ENCODE measurements around the gene MAPK8IP2. TPM values are rescaled to one million over a fixed set of nuclear protein-coding genes. Genes with fewer than 3 reads are reported as not detected.

Gene MAPK8IP2
- total and polyA plus RNA-seq, 2 of the 4 experiments (the other 2 are of a cell fraction), result under 0.01 to 0.14 TPM

- TF ChIP-seq, protein P1, sequence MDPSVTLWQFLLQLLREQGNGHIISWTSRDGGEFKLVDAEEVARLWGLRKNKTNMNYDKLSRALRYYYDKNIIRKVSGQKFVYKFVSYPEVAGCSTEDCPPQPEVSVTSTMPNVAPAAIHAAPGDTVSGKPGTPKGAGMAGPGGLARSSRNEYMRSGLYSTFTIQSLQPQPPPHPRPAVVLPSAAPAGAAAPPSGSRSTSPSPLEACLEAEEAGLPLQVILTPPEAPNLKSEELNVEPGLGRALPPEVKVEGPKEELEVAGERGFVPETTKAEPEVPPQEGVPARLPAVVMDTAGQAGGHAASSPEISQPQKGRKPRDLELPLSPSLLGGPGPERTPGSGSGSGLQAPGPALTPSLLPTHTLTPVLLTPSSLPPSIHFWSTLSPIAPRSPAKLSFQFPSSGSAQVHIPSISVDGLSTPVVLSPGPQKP (IDR thresholded peaks at IDR 0.05; ENCODE audit: borderline replicate concordance, low read depth, low read length), result no peak
Measured at GRCh38 chr22:50576806-50577696, 23.5 kb upstream of the MAPK8IP2 start (continued).

- Histone ChIP-seq H3K18ac (ENCODE audit: low read depth, low read length) (no peak overlapping the region), H3K79me1 (ENCODE audit: low read depth in 1 of 2, low read length in 2 of 2) (peaks cover 10 to 30% of the 10 kb centered on the region in 2 experiments; a peak in 3 of 4 replicates), H2BK5ac (ENCODE audit: low read depth, low read length, poor library complexity, severe bottlenecking) (no peak overlapping the region), H3K4me2 (ENCODE audit: low read depth, low read length) (no peak overlapping the region), H2BK120ac (ENCODE audit: low read depth, low read length) (no peak overlapping the region), H2AK9ac (replicated peaks; ENCODE audit: low read depth, low read length, poor library complexity) (no peak overlapping the region), H3K9ac (ENCODE audit: low read depth, low read length) (no peak overlapping the region), H4K8ac (ENCODE audit: low read depth in 2 of 2, low read length in 2 of 2) (no peak overlapping the region; a peak in 1 of 4 replicates), H3K27ac (ENCODE audit: insufficient read depth, low read length) (no peak overlapping the region), H3K14ac (replicated peaks; ENCODE audit: low read depth, low read length) (no peak overlapping the region; the same call in 1 of the 2 replicates), H3K4ac (ENCODE audit: low read depth, low read length) (no peak overlapping the region), H2BK20ac (ENCODE audit: low read depth, low read length) (no peak overlapping the region), H4K5ac (ENCODE audit: low read depth, low read length) (no peak overlapping the region), H2BK15ac (ENCODE audit: low read depth, low read length) (no peak overlapping the region), H3K4me3 (ENCODE audit: insufficient read depth, low read depth, low read length) (no peak overlapping the region), H3K4me1 (ENCODE audit: control insufficient read depth, insufficient read depth, low read length) (peaks cover 17% of the 10 kb centered on the region), H3K27me3 (ENCODE audit: control insufficient read depth, insufficient read depth, low read length) (no peaks in the 10 kb centered on the region), H3K36me3 (ENCODE audit: control insufficient read depth, insufficient read depth, low read length) (peaks cover 4% of the 10 kb centered on the region; the same call in 1 of the 2 replicates), H3K56ac (ENCODE audit: extremely low read depth, insufficient read depth, low read length) (no peak overlapping the region), H2AK5ac (ENCODE audit: low read depth, low read length) (peak overlapping the region; percentile 63), H4K91ac (ENCODE audit: insufficient read depth, low read depth, low read length) (no peak overlapping the region), H3K9me1 (ENCODE audit: insufficient read depth, low read length) (peaks cover 28% of the 10 kb centered on the region), H4K20me1 (ENCODE audit: insufficient read depth, low read length) (no peaks in the 10 kb centered on the region), H3K9me3 (ENCODE audit: control insufficient read depth, insufficient read depth, low read length) (no peaks in the 10 kb centered on the region), H2AFZ (replicated peaks; ENCODE audit: low read length, poor library complexity) (peak overlapping the region; percentile 58), H3K23ac (ENCODE audit: low read depth, low read length) (no peak overlapping the region)
- in situ Hi-C loops (cut with MboI; ENCODE audit: low sequenced_read_pairs), result loop anchor here (5.0 kb wide), 1 partner anchor 50 kb away; the partner anchor contains the start of gene SCO2
- no TSS peak for BruUV-seq (replicated peaks)
- intact Hi-C loops (cut with micrococcal nuclease), result loop anchor here (5.0 kb wide), 1 partner anchor 45 kb away; no protein-coding TSS in a partner anchor
- ATAC-seq (ENCODE audit: low read depth) (no peak), DNase-seq (no peak)
- ChIA-PET POLR2A (ENCODE audit: unreplicated experiment) (no interaction called here), CTCF (no interaction called here)
- WGBS, 2 experiments (ENCODE audit: extremely low coverage in 2 of 2, insufficient read length in 1 of 2), result 47% methylated on average over 13 of the region's 23 CpGs; no CpG with 5 or more reads in 1 of the 2 experiments
- dilution Hi-C loops (cut with HindIII; ENCODE audit: low sequenced_read_pairs, unreplicated experiment), result no loop called here
- TF ChIP-seq RAD21 (IDR thresholded peaks at IDR 0.05; ENCODE audit: low read length) (no peak), USF2 (IDR thresholded peaks at IDR 0.05; ENCODE audit: low read depth, low read length) (no peak), CHD1 (IDR thresholded peaks at IDR 0.05; ENCODE audit: low read depth, low read length) (no peak), CEBPB (IDR thresholded peaks at IDR 0.05; ENCODE audit: low read depth, low read length) (no peak), SMC3 (IDR thresholded peaks at IDR 0.05; ENCODE audit: low read depth, low read length) (no peak), POLR2A (IDR thresholded peaks at IDR 0.05; ENCODE audit: low read depth, low read length) (no peak), RFX5 (IDR thresholded peaks at IDR 0.05; ENCODE audit: low read depth, low read length) (no peak), MAFK (IDR thresholded peaks at IDR 0.05; ENCODE audit: low read depth, low read length) (no peak), RCOR1 (IDR thresholded peaks at IDR 0.05; ENCODE audit: insufficient replicate concordance, low read length) (no peak), MXI1 (IDR thresholded peaks at IDR 0.05; ENCODE audit: borderline replicate concordance, low read depth, low read length) (no peak), BHLHE40 (IDR thresholded peaks at IDR 0.05; ENCODE audit: low read depth, low read length) (no peak), MAZ (IDR thresholded peaks at IDR 0.05; ENCODE audit: borderline replicate concordance, low read depth, low read length) (no peak)
- TF ChIP-seq, protein P1 (IDR thresholded peaks at IDR 0.05; ENCODE audit: borderline replicate concordance, low read depth, low read length), result no peak
Measured at GRCh38 chr22:50577697-50577986, 23.0 kb upstream of the MAPK8IP2 start.
